H9 (cell line): Measurements from ENCODE around the gene HLTF. TPM values are rescaled to one million over a fixed set of nuclear protein-coding genes. Genes with fewer than 3 reads are reported as not detected.

Experiments
- DNase-seq: peaks from one replicate; pipeline ENCODE4 v3.0.0-alpha.2; 2017
- H2AFZ ChIP-seq: one replicate; pipeline ENCODE4 v1.6.1; 2013; ENCODE audit warnings: mild to moderate bottlenecking, low read length, control low read depth, moderate library complexity
- H2AK5ac ChIP-seq: 2 replicates; pipeline ENCODE4 v1.6.1; 2013; ENCODE audit warnings: low read length, control low read depth, mixed read lengths; ENCODE audit not compliant: insufficient read length
- H2BK120ac ChIP-seq: one replicate; pipeline ENCODE4 v1.6.1; 2013; ENCODE audit warnings: low read depth, mild to moderate bottlenecking, low read length, control low read depth, inconsistent platforms; ENCODE audit not compliant: poor library complexity, severe bottlenecking
- H2BK12ac ChIP-seq: 2 replicates; pipeline ENCODE4 v1.6.1; 2013; ENCODE audit warnings: low read length, control low read depth, mixed read lengths, low read depth; ENCODE audit not compliant: insufficient read length
- H2BK15ac ChIP-seq: 2 replicates; pipeline ENCODE4 v1.6.1; 2013; ENCODE audit warnings: low read depth, low read length, control low read depth
- H2BK20ac ChIP-seq: one replicate; pipeline ENCODE4 v1.6.1; 2013; ENCODE audit warnings: low read depth, mild to moderate bottlenecking, low read length, control low read depth, inconsistent platforms; ENCODE audit not compliant: poor library complexity, severe bottlenecking
- H2BK5ac ChIP-seq: 2 replicates; pipeline ENCODE4 v1.6.1; 2013; ENCODE audit warnings: low read length, control low read depth, mixed read lengths; ENCODE audit not compliant: insufficient read length
- H3K14ac ChIP-seq: 2 replicates; pipeline ENCODE4 v1.6.1; 2013; ENCODE audit warnings: low read length, control low read depth; ENCODE audit not compliant: insufficient read depth
- H3K18ac ChIP-seq: 2 replicates; pipeline ENCODE4 v1.6.1; 2013; ENCODE audit warnings: low read depth, mild to moderate bottlenecking, mixed read lengths, low read length, control low read depth; ENCODE audit not compliant: insufficient read length
- H3K23ac ChIP-seq: 2 replicates; pipeline ENCODE4 v1.6.1; 2013; ENCODE audit warnings: low read length, control low read depth, mixed read lengths, low read depth; ENCODE audit not compliant: insufficient read length
- H3K23me2 ChIP-seq: 2 replicates; pipeline ENCODE4 v1.6.1; 2013; ENCODE audit warnings: low read depth, mild to moderate bottlenecking, mixed read lengths, low read length, control low read depth; ENCODE audit not compliant: insufficient read length, poor library complexity, severe bottlenecking
- H3K27ac ChIP-seq: 2 replicates; pipeline ENCODE4 v1.5.1; 2013; ENCODE audit warnings: low read length, control low read depth, mixed read lengths, low read depth; ENCODE audit not compliant: insufficient read length
- H3K27me3 ChIP-seq: 2 replicates; pipeline ENCODE4 v1.6.1; 2013; ENCODE audit warnings: low read length, control low read depth, inconsistent platforms; ENCODE audit not compliant: insufficient read depth
- H3K4ac ChIP-seq: 2 replicates; pipeline ENCODE4 v1.6.1; 2013; ENCODE audit warnings: low read depth, mild to moderate bottlenecking, control low read depth, inconsistent platforms, low read length, moderate library complexity
- H3K4me1 ChIP-seq: 2 replicates; pipeline ENCODE4 v1.6.1; 2013; ENCODE audit warnings: low read length, control low read depth, inconsistent platforms; ENCODE audit not compliant: insufficient read depth
- H3K4me2 ChIP-seq: 2 replicates; pipeline ENCODE4 v1.6.1; 2013; ENCODE audit warnings: low read length, control low read depth, mixed read lengths; ENCODE audit not compliant: insufficient read length, insufficient read depth
- H3K56ac ChIP-seq: 2 replicates; pipeline ENCODE4 v1.6.1; 2013; ENCODE audit warnings: low read depth, mild to moderate bottlenecking, mixed read lengths, low read length, control low read depth; ENCODE audit not compliant: insufficient read length
- H3K79me1 ChIP-seq: 2 replicates; pipeline ENCODE4 v1.6.1; 2013; ENCODE audit warnings: low read depth, mild to moderate bottlenecking, moderate library complexity, low read length, control low read depth, inconsistent platforms; ENCODE audit not compliant: insufficient read depth, poor library complexity, severe bottlenecking
- H3K79me2 ChIP-seq: 2 replicates; pipeline ENCODE4 v1.6.1; 2013; ENCODE audit warnings: low read length, control low read depth, inconsistent platforms; ENCODE audit not compliant: insufficient read depth
- H3K9ac ChIP-seq: 2 replicates; pipeline ENCODE4 v1.6.1; 2013; ENCODE audit warnings: low read length, control low read depth, mixed read lengths; ENCODE audit not compliant: insufficient read length; ENCODE audit errors: extremely low read depth
- H3K9me3 ChIP-seq: one replicate; pipeline ENCODE4 v1.6.1; 2013; ENCODE audit warnings: low read depth, low read length, inconsistent platforms; ENCODE audit not compliant: control insufficient read depth
- H3T11ph ChIP-seq: one replicate; pipeline ENCODE4 v1.6.1; 2013; ENCODE audit warnings: mild to moderate bottlenecking, low read length, control low read depth, inconsistent platforms
- H4K20me1 ChIP-seq: one replicate; pipeline ENCODE4 v1.6.1; 2013; ENCODE audit not compliant: control insufficient read depth, insufficient read length, insufficient read depth
- H4K5ac ChIP-seq: 2 replicates; pipeline ENCODE4 v1.6.1; 2013; ENCODE audit warnings: low read depth, mild to moderate bottlenecking, mixed read lengths, low read length, control low read depth; ENCODE audit not compliant: insufficient read length
- H4K8ac ChIP-seq: replicated peaks from 2 replicates; pipeline ENCODE4 v1.6.1; 2013; ENCODE audit warnings: low read length, control low read depth, mixed read lengths, low read depth; ENCODE audit not compliant: insufficient read length
- H4K91ac ChIP-seq: 2 replicates; pipeline ENCODE4 v1.6.1; 2013; ENCODE audit warnings: low read depth, mild to moderate bottlenecking, moderate library complexity, mixed read lengths, low read length, control low read depth; ENCODE audit not compliant: insufficient read length
- H3K27ac Mint-ChIP-seq, 3 experiments: 2 replicates in 2 of 3; 3 replicates in 1 of 3; pipeline ENCODE4 v1.8.0; 2020 to 2021; ENCODE audit warnings: mixed read lengths in 3 of 3, mild to moderate bottlenecking in 1 of 3, moderate library complexity in 1 of 3
- H3K27me3 Mint-ChIP-seq: 2 replicates; pipeline ENCODE4 v1.8.0; 2021; ENCODE audit warnings: low read depth, mild to moderate bottlenecking, moderate library complexity, mixed read lengths
- H3K36me3 Mint-ChIP-seq, 3 experiments: 2 replicates in 2 of 3; 3 replicates in 1 of 3; pipeline ENCODE4 v1.8.0; 2020 to 2021; ENCODE audit warnings: low read depth in 3 of 3, mixed read lengths in 3 of 3; ENCODE audit not compliant: insufficient read depth in 1 of 3
- H3K4me1 Mint-ChIP-seq, 2 experiments: 2 replicates each; pipeline ENCODE4 v1.8.0; 2020; ENCODE audit warnings: mixed read lengths in 2 of 2
- H3K4me3 Mint-ChIP-seq, 2 experiments: 2 replicates in 1 of 2; 3 replicates in 1 of 2; pipeline ENCODE4 v1.8.0; 2020 to 2021; ENCODE audit warnings: mild to moderate bottlenecking in 2 of 2, mixed read lengths in 2 of 2, moderate library complexity in 1 of 2
- H3K9me3 Mint-ChIP-seq, 2 experiments: 2 replicates in 1 of 2; 3 replicates in 1 of 2; pipeline ENCODE4 v1.8.0; 2020; ENCODE audit warnings: mild to moderate bottlenecking in 2 of 2, mixed read lengths in 2 of 2, moderate library complexity in 1 of 2
- WGBS: extraction: QIAGEN DNeasy Blood & Tissue Kit; methylation state at CpG from one replicate; pipeline ENCODE4 v1.1.7; 2013; ENCODE audit warnings: missing lambda C conversion rate, low lambda C conversion rate, mixed read lengths; ENCODE audit not compliant: insufficient read length; ENCODE audit errors: extremely low coverage; 5-methylcytosine and 5-hydroxymethylcytosine counted together
- total RNA-seq: library from RNA; stranded (reverse); gene quantifications from 2 replicates; pipeline ENCODE4 v1.2.1, GENCODE V29; 2021
- TF ChIP-seq, protein P1 (sequence below): fragments of 200-600 bp; sonication (generic); conservative IDR thresholded peaks from 3 replicates; pipeline ENCODE4 v1.8.0; 2021; ENCODE audit warnings: antibody characterized with exemption, mild to moderate bottlenecking

The HLTF gene
- total RNA-seq, 1 experiment from 2014 or later, result 41.5 TPM

DNA sequence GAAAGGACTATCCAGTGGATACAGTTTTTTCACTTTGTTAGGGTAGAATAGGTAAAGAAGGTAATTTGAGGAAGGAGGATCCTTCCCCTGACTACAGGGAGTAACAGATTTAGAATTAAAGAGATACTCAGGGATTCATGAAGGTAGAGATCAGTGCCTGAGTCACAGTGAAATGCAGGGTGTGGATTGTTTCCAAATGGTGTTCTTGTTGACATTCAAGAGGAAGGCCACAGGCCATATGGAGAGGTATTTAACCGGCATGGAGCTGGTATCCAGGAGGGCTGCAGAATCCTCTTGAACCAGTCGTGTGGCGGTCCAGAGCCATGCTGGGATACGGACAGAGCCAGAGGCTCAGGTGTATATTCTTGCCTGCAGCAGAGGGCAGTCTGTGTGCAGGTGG lies 66.8 kb downstream of the HLTF start:
- no peaks in the 10 kb centered on the region for H3K79me1 ChIP-seq
- H2AFZ ChIP-seq, result no peak overlapping the region
- H3K79me2 ChIP-seq, result no peaks in the 10 kb centered on the region
- Mint-ChIP-seq H3K9me3 (peaks cover 6 to 8% of the 10 kb centered on the region in 2 experiments), H3K4me3 (no peak overlapping the region), H3K36me3 (peaks cover 19 to 30% (median 25%) of the 10 kb centered on the region in 3 experiments), H3K4me1 (peaks cover 38 to 39% of the 10 kb centered on the region in 2 experiments), H3K27me3 (no peaks in the 10 kb centered on the region), H3K27ac (peak overlapping the region in 2 of 3 experiments; percentile 81 to 86; a peak in 6 of 7 replicates)
- no peak overlapping the region for H3K56ac ChIP-seq
- TF ChIP-seq, protein P1, sequence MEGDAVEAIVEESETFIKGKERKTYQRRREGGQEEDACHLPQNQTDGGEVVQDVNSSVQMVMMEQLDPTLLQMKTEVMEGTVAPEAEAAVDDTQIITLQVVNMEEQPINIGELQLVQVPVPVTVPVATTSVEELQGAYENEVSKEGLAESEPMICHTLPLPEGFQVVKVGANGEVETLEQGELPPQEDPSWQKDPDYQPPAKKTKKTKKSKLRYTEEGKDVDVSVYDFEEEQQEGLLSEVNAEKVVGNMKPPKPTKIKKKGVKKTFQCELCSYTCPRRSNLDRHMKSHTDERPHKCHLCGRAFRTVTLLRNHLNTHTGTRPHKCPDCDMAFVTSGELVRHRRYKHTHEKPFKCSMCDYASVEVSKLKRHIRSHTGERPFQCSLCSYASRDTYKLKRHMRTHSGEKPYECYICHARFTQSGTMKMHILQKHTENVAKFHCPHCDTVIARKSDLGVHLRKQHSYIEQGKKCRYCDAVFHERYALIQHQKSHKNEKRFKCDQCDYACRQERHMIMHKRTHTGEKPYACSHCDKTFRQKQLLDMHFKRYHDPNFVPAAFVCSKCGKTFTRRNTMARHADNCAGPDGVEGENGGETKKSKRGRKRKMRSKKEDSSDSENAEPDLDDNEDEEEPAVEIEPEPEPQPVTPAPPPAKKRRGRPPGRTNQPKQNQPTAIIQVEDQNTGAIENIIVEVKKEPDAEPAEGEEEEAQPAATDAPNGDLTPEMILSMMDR, result no peak
- H3K27me3 ChIP-seq, result no peaks in the 10 kb centered on the region
- peaks cover 17% of the 10 kb centered on the region; the same call in 1 of the 2 replicates for H3K4me1 ChIP-seq
- H3K4ac ChIP-seq, result no peak overlapping the region
- H2BK120ac ChIP-seq, result no peak overlapping the region
- H3K18ac ChIP-seq, result no peak overlapping the region
- H3K9me3 ChIP-seq, result no peaks in the 10 kb centered on the region
- H3K23me2 ChIP-seq, result no peaks in the 10 kb centered on the region
- H4K5ac ChIP-seq, result no peak overlapping the region
- H2BK5ac ChIP-seq, result no peak overlapping the region
- no peaks in the 10 kb centered on the region for H4K20me1 ChIP-seq
- no peak overlapping the region for H3K4me2 ChIP-seq
- no peak overlapping the region for H3T11ph ChIP-seq
- no peak overlapping the region for H4K91ac ChIP-seq
- no CpG with 5 or more reads among the region's 4 CpGs for WGBS
- H3K23ac ChIP-seq, result no peak overlapping the region
- no peak for DNase-seq
- no peak overlapping the region for H3K14ac ChIP-seq
- no peak overlapping the region for H2BK15ac ChIP-seq
- H2BK20ac ChIP-seq, result no peak overlapping the region
- H3K9ac ChIP-seq, result no peak overlapping the region
- H3K27ac ChIP-seq, result no peak overlapping the region
- no peak overlapping the region for H2BK12ac ChIP-seq
- no peak overlapping the region for H4K8ac ChIP-seq
- no peak overlapping the region for H2AK5ac ChIP-seq
